ENCODE results near the gene PPP3CA. TPM values are rescaled to one million over a fixed set of nuclear protein-coding genes. Genes with fewer than 3 reads are reported as not detected.

The PPP3CA gene
- total RNA-seq, 4 donors from 2014 or later: 41.1 to 69.5 (median 53.6) TPM

DNA sequence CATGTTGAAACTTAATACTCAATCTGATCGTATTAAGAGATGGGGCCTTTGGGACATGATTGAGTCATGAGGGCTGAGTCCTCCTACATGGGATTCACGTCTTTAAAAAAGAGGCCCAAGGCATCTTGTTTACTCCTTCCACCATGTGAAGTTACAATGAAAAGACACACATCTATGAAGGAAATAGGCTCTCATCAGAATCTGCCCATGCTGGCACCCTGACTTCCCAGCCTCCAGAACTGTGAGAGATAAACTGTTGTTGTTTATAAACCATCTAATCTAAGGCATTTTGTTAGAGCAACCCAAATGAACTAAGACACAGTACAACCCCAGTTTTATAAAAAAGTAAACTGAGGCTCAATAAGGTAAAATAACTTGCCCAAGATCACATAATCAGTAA is 32.3 kb downstream of the PPP3CA start:
- TF ChIP-seq, protein P1, sequence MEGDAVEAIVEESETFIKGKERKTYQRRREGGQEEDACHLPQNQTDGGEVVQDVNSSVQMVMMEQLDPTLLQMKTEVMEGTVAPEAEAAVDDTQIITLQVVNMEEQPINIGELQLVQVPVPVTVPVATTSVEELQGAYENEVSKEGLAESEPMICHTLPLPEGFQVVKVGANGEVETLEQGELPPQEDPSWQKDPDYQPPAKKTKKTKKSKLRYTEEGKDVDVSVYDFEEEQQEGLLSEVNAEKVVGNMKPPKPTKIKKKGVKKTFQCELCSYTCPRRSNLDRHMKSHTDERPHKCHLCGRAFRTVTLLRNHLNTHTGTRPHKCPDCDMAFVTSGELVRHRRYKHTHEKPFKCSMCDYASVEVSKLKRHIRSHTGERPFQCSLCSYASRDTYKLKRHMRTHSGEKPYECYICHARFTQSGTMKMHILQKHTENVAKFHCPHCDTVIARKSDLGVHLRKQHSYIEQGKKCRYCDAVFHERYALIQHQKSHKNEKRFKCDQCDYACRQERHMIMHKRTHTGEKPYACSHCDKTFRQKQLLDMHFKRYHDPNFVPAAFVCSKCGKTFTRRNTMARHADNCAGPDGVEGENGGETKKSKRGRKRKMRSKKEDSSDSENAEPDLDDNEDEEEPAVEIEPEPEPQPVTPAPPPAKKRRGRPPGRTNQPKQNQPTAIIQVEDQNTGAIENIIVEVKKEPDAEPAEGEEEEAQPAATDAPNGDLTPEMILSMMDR (IDR thresholded peaks at IDR 0.05; ENCODE audit: low read depth): no peak

- TF ChIP-seq, protein P1 (IDR thresholded peaks at IDR 0.05; ENCODE audit: low read depth): no peak
Measured at GRCh38 chr4:101309925-101310324, 37.4 kb downstream of the PPP3CA start.

DNA sequence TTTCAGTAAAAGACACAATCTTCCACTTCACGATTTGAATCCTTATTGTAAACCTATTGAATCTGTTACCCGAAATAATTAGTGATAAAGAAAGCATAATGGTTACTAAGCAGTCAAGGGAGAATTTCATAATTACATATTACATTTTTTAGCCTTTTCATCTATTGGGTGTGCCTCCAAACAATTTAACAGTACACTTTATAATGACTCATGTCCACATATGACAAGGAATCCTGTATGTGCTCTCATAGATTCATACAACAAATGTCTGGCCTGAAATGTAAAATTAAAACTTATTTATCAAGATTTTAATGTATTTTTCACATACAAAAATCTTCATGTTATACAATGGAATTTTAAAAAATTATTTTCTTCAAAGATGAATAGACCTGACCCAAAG is 39.4 kb downstream of the PPP3CA start:
- TF ChIP-seq, protein P1 (IDR thresholded peaks at IDR 0.05; ENCODE audit: low read depth): no peak

- TF ChIP-seq, protein P1 (IDR thresholded peaks at IDR 0.05; ENCODE audit: low read depth): no peak
Measured at GRCh38 chr4:101306764-101307615, 40.3 kb downstream of the PPP3CA start.

- TF ChIP-seq, protein P1 (IDR thresholded peaks at IDR 0.05; ENCODE audit: low read depth): no peak
Measured at GRCh38 chr4:101306225-101306624, 41.1 kb downstream of the PPP3CA start.

- TF ChIP-seq, protein P1 (IDR thresholded peaks at IDR 0.05; ENCODE audit: low read depth): no peak
Measured at GRCh38 chr4:101304916-101305315, 42.4 kb downstream of the PPP3CA start.

DNA sequence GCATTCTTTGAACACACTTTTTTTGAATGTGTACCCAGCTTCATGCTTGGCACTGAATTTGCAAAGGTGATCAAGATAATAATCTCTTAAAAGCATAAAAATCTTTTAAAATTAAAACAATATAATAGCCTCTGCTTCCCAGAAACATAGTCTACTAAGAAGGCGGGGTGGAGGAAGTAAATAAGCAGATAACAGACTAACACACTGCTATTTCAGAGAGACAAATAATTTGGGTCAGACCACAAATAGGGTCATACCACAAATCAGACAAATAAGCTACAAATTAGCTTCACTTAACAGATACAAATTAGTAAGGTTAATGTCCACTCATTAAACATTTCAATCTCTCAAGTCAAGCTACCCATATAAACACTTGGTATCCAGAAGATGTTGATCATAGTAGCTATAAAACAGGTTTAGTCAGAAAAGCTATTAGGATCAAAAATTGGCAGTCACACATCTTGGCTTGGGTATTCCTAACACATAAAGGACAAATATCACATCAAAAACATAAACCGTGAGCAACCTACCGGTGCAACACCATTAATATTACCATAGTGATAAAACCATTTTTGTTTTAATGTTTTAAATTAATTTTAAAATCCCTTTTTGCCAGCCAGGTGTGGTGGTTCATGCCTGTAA is 47.3 kb downstream of the PPP3CA start:
- TF ChIP-seq, protein P1 (IDR thresholded peaks at IDR 0.05; ENCODE audit: low read depth): no peak
